ENCODE results near the gene PRICKLE4. TPM values are rescaled to one million over a fixed set of nuclear protein-coding genes. Genes with fewer than 3 reads are reported as not detected.

The PRICKLE4 gene
- total RNA-seq, 1 experiment from 2014 or later = 1.5 TPM

DNA sequence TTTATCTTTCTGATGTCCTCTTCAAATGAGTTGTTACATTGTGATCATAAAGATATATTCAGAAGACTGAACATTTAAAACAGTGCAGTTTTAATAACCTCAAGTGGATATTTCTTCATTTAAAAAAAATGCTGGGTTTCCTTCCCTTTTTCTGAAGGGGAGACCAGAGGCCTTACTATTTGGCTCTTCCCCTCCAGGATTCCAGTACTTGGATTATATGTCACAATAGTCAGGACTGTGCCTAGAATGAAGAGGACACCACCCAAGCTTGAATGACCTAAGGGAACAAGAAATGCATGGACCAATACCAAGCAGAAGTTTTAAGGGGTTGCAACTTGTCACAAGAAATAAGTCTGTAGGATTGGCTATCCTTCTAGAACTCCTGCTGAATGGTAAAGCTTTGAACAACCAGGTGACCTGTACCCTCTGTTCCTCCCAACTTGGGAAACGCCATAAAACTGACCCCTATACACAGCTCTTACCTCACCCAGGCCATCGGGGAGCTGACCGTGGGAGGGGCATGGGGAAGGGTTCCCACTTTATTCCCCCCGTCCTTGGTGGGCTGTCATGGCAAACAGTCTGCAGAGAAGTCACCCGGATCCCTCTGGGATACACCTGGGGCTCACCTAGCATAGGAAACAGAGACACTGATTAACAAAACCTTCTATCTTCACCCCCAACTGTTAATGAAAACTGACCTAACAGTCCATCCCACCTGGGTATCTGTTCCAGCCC is 2.9 kb upstream of the PRICKLE4 start (continued):
- TF ChIP-seq, protein P1, sequence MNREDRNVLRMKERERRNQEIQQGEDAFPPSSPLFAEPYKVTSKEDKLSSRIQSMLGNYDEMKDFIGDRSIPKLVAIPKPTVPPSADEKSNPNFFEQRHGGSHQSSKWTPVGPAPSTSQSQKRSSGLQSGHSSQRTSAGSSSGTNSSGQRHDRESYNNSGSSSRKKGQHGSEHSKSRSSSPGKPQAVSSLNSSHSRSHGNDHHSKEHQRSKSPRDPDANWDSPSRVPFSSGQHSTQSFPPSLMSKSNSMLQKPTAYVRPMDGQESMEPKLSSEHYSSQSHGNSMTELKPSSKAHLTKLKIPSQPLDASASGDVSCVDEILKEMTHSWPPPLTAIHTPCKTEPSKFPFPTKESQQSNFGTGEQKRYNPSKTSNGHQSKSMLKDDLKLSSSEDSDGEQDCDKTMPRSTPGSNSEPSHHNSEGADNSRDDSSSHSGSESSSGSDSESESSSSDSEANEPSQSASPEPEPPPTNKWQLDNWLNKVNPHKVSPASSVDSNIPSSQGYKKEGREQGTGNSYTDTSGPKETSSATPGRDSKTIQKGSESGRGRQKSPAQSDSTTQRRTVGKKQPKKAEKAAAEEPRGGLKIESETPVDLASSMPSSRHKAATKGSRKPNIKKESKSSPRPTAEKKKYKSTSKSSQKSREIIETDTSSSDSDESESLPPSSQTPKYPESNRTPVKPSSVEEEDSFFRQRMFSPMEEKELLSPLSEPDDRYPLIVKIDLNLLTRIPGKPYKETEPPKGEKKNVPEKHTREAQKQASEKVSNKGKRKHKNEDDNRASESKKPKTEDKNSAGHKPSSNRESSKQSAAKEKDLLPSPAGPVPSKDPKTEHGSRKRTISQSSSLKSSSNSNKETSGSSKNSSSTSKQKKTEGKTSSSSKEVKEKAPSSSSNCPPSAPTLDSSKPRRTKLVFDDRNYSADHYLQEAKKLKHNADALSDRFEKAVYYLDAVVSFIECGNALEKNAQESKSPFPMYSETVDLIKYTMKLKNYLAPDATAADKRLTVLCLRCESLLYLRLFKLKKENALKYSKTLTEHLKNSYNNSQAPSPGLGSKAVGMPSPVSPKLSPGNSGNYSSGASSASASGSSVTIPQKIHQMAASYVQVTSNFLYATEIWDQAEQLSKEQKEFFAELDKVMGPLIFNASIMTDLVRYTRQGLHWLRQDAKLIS (CRISPR knock-in tag; IDR thresholded peaks at IDR 0.05; ENCODE audit: borderline replicate concordance) = no peak
- TF ChIP-seq MYBL2 (CRISPR knock-in tag; IDR thresholded peaks at IDR 0.05) = no peak
- no peak for TF ChIP-seq ZNF232 (CRISPR knock-in tag; IDR thresholded peaks at IDR 0.05)
- TF ChIP-seq SMAD4 (CRISPR knock-in tag; IDR thresholded peaks at IDR 0.05) = no peak
- TF ChIP-seq NR2C2 (CRISPR knock-in tag; IDR thresholded peaks at IDR 0.05) = no peak
- TF ChIP-seq ATF1 (CRISPR knock-in tag; IDR thresholded peaks at IDR 0.05) = no peak
- TF ChIP-seq, protein P2, sequence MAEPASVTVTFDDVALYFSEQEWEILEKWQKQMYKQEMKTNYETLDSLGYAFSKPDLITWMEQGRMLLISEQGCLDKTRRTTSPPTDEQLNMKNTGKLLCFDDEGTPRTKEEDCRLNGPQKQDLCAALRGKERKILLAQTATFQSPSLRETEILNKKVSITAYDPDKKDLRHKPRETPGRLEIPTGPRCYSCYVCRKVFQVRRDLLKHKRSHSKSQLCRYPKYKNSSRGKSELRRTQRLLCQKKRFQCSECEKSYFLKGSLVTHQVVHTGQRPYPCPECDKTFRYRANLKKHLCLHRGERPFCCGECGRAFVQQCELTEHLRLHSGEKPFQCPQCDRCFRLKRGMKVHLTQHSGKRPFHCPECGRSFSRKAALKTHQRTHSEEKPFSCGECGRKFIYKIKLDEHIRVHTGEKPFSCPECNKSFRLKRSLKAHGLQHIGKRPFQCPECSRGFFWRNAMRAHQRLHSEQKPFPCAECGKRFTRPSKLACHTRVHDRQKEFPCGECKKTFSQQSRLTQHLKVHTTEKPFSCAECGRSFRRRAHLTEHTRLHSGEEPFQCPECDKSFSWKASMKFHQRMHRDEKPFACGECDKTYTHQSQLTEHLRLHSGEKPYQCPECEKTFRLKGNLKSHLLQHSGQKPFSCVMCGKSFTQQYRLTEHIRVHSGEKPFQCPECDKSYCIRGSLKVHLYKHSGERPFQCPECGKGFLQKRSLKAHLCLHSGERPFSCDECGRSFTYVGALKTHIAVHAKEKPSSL (CRISPR knock-in tag; conservative IDR thresholded peaks at IDR 0.05) = no peak
- TF ChIP-seq, protein P3, sequence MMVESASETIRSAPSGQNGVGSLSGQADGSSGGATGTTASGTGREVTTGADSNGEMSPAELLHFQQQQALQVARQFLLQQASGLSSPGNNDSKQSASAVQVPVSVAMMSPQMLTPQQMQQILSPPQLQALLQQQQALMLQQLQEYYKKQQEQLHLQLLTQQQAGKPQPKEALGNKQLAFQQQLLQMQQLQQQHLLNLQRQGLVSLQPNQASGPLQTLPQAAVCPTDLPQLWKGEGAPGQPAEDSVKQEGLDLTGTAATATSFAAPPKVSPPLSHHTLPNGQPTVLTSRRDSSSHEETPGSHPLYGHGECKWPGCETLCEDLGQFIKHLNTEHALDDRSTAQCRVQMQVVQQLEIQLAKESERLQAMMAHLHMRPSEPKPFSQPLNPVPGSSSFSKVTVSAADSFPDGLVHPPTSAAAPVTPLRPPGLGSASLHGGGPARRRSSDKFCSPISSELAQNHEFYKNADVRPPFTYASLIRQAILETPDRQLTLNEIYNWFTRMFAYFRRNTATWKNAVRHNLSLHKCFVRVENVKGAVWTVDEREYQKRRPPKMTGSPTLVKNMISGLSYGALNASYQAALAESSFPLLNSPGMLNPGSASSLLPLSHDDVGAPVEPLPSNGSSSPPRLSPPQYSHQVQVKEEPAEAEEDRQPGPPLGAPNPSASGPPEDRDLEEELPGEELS (CRISPR knock-in tag; IDR thresholded peaks at IDR 0.05) = no peak
- TF ChIP-seq ZNF416 (CRISPR knock-in tag; IDR thresholded peaks at IDR 0.05) = no peak

DNA sequence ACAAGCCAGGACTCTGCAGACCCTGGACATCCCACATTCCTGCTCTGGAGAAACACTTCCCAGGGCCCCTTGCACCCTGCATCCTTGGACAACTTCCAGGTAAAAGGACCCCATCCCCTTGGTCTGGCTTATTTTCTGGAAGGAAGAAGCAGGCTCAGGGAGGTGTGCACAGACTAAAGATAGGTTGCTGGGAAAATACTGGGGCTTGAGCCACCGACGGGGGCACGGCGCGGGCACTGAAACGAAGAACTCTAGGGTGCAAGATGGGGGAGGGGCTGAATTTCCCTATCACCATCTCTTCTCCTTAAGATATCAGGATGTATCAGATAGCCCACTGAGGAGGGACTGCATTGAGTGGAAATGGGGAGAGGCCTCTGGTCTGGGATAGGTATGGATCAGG is 1.7 kb upstream of the PRICKLE4 start:
- H3K27me3 Mint-ChIP-seq (ENCODE audit: low read depth) = peaks cover 31% of the 10 kb centered on the region
- ATAC-seq (no peak), DNase-seq (ENCODE audit: low spot score) (no peak)
- no peak overlapping the region for H3K27ac Mint-ChIP-seq
- peaks cover 3% of the 10 kb centered on the region; the same call in 1 of the 2 replicates for H3K36me3 Mint-ChIP-seq
- POLR2A ChIA-PET = no interaction called here
- CTCF ChIA-PET = interaction anchor here (1.7 kb wide), 1 partner anchor 8 kb away, joined by 7 read pairs; the partner anchor contains the start of gene TOMM6
- no peaks in the 10 kb centered on the region for H3K9me3 Mint-ChIP-seq
- H3K4me1 Mint-ChIP-seq = peaks cover 17% of the 10 kb centered on the region
- H3K4me3 Mint-ChIP-seq = peak overlapping the region; percentile 95
- no peak for TF ChIP-seq OVOL2 (CRISPR knock-in tag; IDR thresholded peaks at IDR 0.05; ENCODE audit: borderline replicate concordance)
- TF ChIP-seq, protein P4, sequence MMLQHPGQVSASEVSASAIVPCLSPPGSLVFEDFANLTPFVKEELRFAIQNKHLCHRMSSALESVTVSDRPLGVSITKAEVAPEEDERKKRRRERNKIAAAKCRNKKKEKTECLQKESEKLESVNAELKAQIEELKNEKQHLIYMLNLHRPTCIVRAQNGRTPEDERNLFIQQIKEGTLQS (CRISPR knock-in tag; conservative IDR thresholded peaks at IDR 0.05) = no peak
- no peak for TF ChIP-seq GRHL2 (CRISPR knock-in tag; IDR thresholded peaks at IDR 0.05; ENCODE audit: insufficient replicate concordance, severe bottlenecking)
- no peak for TF ChIP-seq GABPB1 (CRISPR knock-in tag; IDR thresholded peaks at IDR 0.05)
- TF ChIP-seq ETV6 (CRISPR knock-in tag; IDR thresholded peaks at IDR 0.05) = no peak
- TF ChIP-seq MXD4 (CRISPR knock-in tag; IDR thresholded peaks at IDR 0.05; ENCODE audit: borderline replicate concordance) = no peak
- no peak for TF ChIP-seq ZNF317 (CRISPR knock-in tag; IDR thresholded peaks at IDR 0.05; ENCODE audit: borderline replicate concordance, low read depth)
- TF ChIP-seq, protein P5, sequence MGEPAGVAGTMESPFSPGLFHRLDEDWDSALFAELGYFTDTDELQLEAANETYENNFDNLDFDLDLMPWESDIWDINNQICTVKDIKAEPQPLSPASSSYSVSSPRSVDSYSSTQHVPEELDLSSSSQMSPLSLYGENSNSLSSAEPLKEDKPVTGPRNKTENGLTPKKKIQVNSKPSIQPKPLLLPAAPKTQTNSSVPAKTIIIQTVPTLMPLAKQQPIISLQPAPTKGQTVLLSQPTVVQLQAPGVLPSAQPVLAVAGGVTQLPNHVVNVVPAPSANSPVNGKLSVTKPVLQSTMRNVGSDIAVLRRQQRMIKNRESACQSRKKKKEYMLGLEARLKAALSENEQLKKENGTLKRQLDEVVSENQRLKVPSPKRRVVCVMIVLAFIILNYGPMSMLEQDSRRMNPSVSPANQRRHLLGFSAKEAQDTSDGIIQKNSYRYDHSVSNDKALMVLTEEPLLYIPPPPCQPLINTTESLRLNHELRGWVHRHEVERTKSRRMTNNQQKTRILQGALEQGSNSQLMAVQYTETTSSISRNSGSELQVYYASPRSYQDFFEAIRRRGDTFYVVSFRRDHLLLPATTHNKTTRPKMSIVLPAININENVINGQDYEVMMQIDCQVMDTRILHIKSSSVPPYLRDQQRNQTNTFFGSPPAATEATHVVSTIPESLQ (CRISPR knock-in tag; IDR thresholded peaks at IDR 0.05) = no peak
- TF ChIP-seq, protein P6, sequence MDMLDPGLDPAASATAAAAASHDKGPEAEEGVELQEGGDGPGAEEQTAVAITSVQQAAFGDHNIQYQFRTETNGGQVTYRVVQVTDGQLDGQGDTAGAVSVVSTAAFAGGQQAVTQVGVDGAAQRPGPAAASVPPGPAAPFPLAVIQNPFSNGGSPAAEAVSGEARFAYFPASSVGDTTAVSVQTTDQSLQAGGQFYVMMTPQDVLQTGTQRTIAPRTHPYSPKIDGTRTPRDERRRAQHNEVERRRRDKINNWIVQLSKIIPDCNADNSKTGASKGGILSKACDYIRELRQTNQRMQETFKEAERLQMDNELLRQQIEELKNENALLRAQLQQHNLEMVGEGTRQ (CRISPR knock-in tag; IDR thresholded peaks at IDR 0.05) = no peak
- no peak for TF ChIP-seq TEAD1 (CRISPR knock-in tag; IDR thresholded peaks at IDR 0.05)
- TF ChIP-seq, protein P7, sequence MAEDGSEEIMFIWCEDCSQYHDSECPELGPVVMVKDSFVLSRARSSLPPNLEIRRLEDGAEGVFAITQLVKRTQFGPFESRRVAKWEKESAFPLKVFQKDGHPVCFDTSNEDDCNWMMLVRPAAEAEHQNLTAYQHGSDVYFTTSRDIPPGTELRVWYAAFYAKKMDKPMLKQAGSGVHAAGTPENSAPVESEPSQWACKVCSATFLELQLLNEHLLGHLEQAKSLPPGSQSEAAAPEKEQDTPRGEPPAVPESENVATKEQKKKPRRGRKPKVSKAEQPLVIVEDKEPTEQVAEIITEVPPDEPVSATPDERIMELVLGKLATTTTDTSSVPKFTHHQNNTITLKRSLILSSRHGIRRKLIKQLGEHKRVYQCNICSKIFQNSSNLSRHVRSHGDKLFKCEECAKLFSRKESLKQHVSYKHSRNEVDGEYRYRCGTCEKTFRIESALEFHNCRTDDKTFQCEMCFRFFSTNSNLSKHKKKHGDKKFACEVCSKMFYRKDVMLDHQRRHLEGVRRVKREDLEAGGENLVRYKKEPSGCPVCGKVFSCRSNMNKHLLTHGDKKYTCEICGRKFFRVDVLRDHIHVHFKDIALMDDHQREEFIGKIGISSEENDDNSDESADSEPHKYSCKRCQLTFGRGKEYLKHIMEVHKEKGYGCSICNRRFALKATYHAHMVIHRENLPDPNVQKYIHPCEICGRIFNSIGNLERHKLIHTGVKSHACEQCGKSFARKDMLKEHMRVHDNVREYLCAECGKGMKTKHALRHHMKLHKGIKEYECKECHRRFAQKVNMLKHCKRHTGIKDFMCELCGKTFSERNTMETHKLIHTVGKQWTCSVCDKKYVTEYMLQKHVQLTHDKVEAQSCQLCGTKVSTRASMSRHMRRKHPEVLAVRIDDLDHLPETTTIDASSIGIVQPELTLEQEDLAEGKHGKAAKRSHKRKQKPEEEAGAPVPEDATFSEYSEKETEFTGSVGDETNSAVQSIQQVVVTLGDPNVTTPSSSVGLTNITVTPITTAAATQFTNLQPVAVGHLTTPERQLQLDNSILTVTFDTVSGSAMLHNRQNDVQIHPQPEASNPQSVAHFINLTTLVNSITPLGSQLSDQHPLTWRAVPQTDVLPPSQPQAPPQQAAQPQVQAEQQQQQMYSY (CRISPR knock-in tag; IDR thresholded peaks at IDR 0.05) = no peak
- TF ChIP-seq, protein P8, sequence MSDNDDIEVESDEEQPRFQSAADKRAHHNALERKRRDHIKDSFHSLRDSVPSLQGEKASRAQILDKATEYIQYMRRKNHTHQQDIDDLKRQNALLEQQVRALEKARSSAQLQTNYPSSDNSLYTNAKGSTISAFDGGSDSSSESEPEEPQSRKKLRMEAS (CRISPR knock-in tag; IDR thresholded peaks at IDR 0.05) = no peak
